NCI-H2107 treated with DMSO at 0.1 percent for 48 hours (cell line): ENCODE results near the gene ARHGEF28.

Experiments used
- DNase-seq: peaks from one replicate; lab custom pipeline; 2025; ENCODE audit not compliant: unreplicated experiment; lab: John Stamatoyannopoulos, UW

ARHGEF28 gene

DNA sequence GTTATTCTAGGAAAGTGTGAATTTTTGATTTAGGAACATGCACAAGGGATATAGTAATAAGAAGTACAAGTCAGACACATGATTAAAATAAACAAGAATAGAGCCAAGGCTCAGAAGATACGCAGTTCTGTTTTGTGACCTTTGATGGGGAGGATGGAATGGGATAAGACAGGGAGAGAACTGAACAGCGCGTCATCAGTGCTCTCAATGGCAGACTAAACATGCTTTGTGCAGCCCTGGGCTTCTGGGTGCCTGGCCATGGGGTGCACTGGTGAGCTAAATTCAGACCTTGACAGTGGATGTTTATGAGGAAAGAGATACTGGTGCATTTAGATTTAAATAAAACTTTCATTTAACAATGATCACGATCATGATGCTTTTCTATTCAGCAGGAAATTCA lies 309.7 kb downstream of the ARHGEF28 start:
- no peak for DNase-seq

DNA sequence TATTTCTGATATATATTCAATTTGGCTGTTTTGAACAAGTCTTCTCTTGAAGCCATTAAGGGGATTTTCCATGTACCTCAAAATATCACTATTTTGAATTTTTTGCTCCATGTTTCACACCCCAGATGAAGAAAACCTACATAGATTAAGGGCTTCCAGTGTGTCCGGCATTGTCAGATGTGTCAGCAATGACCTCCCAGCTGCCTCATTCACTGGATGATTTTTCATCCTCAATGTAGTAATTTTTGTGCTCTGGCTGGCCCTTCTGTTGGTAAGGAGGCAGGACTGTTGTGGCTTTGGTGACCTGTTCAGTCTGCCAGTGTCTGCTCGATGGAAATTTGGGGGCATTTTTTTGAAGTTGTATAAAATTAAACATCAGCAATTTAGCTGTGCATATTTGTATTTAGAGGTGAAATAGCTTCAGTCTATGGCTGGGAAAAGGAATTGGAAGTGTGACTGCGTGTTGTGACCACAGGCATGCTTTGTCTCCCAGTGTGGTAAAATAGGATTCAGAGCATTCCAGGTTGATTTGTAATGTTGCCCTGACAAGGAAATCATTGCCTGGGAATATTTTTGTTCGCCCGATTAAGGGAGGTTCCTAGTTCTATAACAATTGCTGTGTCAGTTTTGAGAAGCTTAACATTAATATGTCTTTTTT lies 312.4 kb downstream of the ARHGEF28 start:
- no peak for DNase-seq

DNA sequence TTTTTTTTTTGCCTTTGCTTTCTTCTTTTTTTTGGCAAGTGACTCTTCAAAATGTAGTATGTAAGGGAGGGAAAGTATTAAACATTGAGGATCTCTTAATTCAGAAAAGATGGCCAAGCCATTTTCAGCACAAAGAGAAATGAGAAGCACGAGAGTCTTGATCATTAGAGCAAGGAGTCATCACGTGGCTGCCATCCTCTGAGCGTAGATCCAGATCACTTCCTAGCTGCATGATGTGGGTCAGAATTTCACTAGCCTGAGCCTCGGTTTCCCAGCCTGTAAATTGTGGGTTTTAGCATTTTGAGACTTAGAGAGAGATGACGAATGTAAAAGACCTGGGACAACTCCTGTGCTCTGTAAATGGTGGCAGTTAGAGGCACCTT lies 312.9 kb downstream of the ARHGEF28 start:
- DNase-seq = no peak

DNA sequence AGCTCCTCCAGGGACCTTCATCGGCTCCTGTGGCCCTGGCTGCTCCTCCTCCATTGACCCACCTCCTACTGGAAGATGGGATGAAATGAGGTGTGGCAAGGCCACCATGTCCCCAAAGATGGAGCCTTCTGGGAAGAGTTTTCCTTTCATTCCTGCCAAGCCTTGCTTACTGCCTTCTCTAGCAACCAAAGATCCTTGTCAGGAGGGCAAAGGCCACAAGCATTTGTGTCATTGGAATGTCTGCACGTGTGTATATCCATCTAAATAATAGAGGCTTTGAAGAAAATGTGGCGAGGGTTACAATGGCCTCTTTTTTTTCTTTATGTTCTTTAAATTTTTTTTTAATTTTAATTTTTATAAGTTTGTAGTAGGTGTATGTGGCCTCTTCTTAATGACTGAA lies 313.6 kb downstream of the ARHGEF28 start:
- no peak for DNase-seq

DNA sequence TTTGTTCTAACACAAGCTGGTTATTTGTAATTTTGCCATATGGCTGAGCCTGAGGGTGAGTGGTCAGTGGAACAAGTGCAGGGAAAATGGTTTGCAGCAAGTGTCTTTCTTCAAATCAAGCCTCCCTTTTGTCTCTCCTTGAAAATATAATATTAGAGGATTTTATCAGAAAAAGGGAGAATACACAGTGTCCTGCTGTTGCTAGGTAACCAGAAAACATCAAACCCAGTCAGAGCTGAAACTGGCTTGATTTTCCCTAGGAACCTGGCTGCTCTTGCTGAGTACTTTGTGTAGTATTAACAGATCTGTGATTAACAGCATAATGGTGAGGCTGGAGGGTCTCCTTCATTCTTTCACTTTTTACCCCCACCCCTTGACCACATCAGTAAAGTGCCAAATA lies 314.0 kb downstream of the ARHGEF28 start:
- DNase-seq = no peak

DNA sequence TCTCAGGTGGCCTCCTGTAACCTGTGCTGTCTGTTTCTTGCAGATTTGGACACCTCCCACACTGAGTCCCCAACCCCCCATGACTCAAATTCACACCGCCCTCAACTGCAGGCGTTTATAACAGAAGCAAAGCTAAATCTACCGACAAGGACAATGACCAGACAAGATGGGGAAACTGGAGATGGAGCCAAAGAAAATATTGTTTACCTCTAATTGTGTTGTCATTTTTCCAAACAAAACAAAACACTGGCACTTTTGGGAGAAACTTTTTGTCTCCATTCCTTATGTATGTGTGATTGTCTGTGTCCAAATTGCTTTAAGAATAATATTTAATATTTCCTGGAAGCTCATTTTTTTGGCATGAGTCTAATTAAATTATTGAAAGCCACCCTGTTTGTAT lies 314.8 kb downstream of the ARHGEF28 start:
- DNase-seq = no peak

DNA sequence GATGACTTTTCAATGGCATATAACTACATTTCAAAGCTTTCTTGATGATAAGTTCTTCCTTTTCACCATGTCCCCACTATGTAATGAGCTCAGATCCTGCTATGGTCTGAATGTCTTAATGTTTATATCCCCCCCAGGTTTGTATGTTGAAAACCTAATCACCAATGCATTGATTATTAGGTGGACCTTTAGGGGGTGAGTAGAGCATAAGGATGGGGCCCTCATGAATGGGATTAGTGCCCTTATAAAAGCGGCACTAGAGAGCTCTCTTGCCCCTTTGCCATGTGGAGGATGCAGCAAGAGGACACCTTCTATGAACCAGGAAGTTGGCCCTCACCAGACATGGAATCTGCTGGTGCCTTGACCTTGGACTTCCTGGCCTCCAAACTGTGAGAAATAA lies 316.8 kb downstream of the ARHGEF28 start:
- no peak for DNase-seq

- DNase-seq = no peak
These were observed 317.4 kb downstream of the ARHGEF28 start for GRCh38 chr5:73943397-73943796.

- no peak for DNase-seq
These were observed 318.6 kb downstream of the ARHGEF28 start for GRCh38 chr5:73944581-73944980.

GRCh38 chr5:73945505-73945904 lies 319.5 kb downstream of the ARHGEF28 start:
- no peak for DNase-seq

DNA sequence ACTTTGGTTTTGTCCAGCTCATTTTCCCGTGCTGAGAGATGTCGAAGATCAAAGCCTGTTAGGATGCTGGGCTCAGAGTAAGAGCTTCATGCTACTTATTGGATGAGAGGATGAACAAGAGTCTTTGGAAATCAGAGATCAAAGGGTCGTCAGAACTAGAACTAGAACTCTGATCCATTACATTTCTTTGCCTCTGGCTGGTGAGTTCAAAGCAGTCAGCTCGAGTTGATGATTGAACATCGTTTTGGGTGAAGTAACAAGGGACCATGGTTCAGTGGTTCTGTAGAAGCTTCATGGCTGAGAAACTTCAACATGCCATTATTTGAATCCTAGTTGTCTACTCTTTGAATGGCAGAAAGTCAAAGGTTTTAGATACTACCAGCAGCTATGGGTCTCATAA lies 320.3 kb downstream of the ARHGEF28 start:
- DNase-seq = no peak

- no peak for DNase-seq
These were observed 321.1 kb downstream of the ARHGEF28 start for GRCh38 chr5:73946919-73947602.

DNA sequence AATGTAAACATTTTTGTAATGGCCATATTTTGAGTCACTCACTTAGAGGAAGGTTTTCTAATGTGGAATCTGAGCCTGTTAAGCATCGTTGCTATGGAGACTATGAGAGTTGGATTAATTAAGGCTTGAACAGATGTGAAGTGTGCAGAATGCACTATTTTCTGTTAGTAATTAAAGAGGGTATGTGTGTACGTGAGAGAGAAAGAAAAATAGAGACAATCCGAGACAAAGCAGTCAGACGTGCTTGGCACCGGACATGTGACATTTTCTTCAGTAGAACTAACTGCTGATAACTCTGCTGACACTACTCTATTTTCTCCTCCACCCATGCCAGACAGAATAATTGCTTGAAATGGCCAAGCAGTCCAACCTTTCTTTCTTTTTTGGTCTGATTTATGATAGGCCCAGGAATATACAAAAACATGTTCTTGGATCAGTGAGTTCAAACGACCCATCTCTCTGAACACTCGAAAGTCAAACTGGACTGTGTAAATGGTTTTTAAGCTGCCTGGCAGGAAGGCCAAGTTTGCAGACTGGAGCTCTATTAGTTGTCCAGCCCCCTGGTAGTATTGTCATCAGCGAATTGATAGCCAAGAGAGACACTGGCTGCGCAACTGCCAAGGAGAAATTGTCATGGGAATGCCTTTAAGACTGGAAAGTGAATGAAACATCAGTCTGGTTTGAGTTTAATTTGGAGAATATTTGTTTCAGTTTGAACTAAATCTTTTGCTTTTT lies 322.1 kb downstream of the ARHGEF28 start:
- DNase-seq = no peak

GRCh38 chr5:73948720-73949119 lies 322.7 kb downstream of the ARHGEF28 start:
- DNase-seq = no peak

GRCh38 chr5:73950441-73950873 lies 324.5 kb downstream of the ARHGEF28 start:
- no peak for DNase-seq

DNA sequence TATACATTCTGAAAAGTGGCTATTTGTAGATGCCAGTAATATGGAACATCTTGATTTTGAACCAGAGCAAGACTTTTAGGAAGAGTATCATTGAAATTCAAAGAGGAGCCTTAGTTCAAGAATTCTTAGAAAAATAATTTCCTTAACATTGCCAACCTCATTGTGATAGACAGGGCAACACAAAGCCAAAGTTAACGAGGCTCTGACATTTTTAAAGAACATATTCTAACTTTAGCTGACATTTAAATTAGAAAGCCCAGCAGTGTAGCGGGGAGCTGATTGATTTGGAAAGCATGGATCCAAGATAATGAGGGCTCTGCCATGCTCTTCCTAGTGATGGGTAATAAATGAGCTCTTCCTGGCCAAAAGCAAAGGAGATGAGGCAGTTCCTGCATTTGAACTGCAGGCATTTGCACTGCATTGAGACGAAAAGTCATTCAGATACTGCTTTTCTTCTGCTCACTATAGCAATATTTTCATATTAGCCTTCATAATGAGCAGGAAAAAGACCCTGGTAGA lies 325.0 kb downstream of the ARHGEF28 start:
- no peak for DNase-seq

DNA sequence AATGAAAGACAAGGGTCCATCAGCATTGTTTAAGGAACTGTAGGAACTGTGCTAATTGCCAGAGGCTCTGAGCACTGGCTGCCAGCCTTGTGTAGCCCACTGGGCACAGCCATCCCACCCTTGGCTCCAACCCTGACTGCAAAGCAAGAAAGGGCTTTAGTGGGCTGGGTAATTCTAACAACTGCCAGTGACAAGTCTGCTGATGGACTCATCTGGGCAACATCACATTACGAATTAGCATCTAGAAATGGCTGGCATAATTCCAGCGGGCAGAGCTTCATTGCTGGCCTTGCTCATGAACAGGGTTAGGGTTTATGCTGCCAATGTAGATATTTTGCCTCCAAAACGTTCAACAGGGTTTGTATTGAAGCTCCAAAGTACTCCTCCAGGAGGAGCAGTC lies 326.9 kb downstream of the ARHGEF28 start:
- DNase-seq = no peak

GRCh38 chr5:73954381-73954780 lies 328.4 kb downstream of the ARHGEF28 start:
- no peak for DNase-seq

- no peak for DNase-seq
These were observed 329.4 kb downstream of the ARHGEF28 start for GRCh38 chr5:73955271-73955846.

GRCh38 chr5:73957397-73958001 lies 331.5 kb downstream of the ARHGEF28 start:
- no peak for DNase-seq

DNA sequence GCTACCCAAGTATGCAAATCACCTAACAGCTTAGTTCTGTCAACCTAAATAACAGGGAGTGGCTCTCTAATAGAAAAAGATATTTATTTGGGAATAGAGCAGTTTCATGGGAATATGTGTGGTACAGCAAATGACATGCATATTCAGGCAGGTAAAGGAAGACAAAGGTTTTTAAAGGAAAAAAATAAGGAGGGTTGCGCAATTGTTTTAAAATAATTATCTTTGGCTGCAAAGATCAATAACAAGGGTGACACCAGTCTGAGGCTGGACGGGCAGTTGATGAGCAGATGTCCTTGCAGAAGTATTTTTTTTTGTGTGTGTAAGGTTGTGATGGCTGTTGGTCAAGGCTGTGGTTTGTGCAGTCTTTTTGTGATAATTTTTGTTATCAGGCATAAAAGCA lies 332.0 kb downstream of the ARHGEF28 start:
- no peak for DNase-seq
